ENCODE results near the gene SLC2A4RG.

The SLC2A4RG gene

GRCh38 chr20:63739130-63740069, at the start of gene SLC2A4RG:
SLC2A4RG (plus strand) TSS chr20:63739776; CDS start chr20:63739913, 137 bp downstream.
- DNase-seq = peak; percentile 86

GRCh38 chr20:63690003-63690897, 49.3 kb upstream of the SLC2A4RG start:
- DNase-seq = no peak

GRCh38 chr20:63690898-63691710, 48.5 kb upstream of the SLC2A4RG start:
- no peak for DNase-seq

GRCh38 chr20:63691711-63692435, 47.7 kb upstream of the SLC2A4RG start:
- no peak for DNase-seq

GRCh38 chr20:63692436-63693082, 47.0 kb upstream of the SLC2A4RG start:
- no peak for DNase-seq

- DNase-seq = no peak
Observed at GRCh38 chr20:63693083-63693732, 46.4 kb upstream of the SLC2A4RG start.

GRCh38 chr20:63693733-63694583, 45.6 kb upstream of the SLC2A4RG start:
- peak; percentile 40 for DNase-seq

- DNase-seq = no peak
Observed at GRCh38 chr20:63694584-63695423, 44.8 kb upstream of the SLC2A4RG start.

- no peak for DNase-seq
Observed at GRCh38 chr20:63695424-63696305, 43.9 kb upstream of the SLC2A4RG start.

- peak; percentile 53 for DNase-seq
Observed at GRCh38 chr20:63696306-63696627, 43.3 kb upstream of the SLC2A4RG start.

- DNase-seq = peak; percentile 44
Observed at GRCh38 chr20:63696628-63697356, 42.8 kb upstream of the SLC2A4RG start, which contains the start of gene TNFRSF6B. TNFRSF6B (plus strand) TSS chr20:63696652; CDS start chr20:63696768, 116 bp downstream.

- no peak for DNase-seq
Observed at GRCh38 chr20:63697357-63697867, 42.2 kb upstream of the SLC2A4RG start.

- DNase-seq = no peak
Observed at GRCh38 chr20:63697868-63698545, 41.6 kb upstream of the SLC2A4RG start.

GRCh38 chr20:63698739-63699465, 40.7 kb upstream of the SLC2A4RG start:
- no peak for DNase-seq

- no peak for DNase-seq
Observed at GRCh38 chr20:63699466-63700198, 39.9 kb upstream of the SLC2A4RG start.

Measured in eye (tissue), 1 donor.